ENCODE measurements around the gene PSMB7.

DNA sequence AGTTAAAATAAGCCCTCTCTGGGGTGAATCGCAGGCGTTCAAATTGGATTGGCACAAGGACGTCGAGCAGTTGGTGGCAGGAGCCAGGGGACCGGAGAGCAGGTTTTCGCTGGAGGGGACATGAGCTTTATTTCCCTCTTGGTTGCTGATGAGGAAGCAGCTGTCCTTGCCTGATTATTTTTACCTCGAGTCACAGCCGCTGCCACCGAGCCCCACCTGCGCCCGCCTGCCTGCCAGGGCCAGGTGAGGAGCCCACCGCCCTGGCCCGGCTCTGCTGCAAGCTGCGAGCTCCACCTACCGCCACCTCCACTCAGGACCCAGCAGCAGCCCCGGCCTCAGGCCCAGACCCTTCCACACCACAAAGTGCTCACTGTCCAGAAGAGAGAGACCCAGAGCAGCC lies 26.0 kb upstream of the PSMB7 start:
- TF ChIP-seq, protein P1, sequence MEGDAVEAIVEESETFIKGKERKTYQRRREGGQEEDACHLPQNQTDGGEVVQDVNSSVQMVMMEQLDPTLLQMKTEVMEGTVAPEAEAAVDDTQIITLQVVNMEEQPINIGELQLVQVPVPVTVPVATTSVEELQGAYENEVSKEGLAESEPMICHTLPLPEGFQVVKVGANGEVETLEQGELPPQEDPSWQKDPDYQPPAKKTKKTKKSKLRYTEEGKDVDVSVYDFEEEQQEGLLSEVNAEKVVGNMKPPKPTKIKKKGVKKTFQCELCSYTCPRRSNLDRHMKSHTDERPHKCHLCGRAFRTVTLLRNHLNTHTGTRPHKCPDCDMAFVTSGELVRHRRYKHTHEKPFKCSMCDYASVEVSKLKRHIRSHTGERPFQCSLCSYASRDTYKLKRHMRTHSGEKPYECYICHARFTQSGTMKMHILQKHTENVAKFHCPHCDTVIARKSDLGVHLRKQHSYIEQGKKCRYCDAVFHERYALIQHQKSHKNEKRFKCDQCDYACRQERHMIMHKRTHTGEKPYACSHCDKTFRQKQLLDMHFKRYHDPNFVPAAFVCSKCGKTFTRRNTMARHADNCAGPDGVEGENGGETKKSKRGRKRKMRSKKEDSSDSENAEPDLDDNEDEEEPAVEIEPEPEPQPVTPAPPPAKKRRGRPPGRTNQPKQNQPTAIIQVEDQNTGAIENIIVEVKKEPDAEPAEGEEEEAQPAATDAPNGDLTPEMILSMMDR (conservative IDR thresholded peaks at IDR 0.05; ENCODE audit: low read depth, low read length), result no peak
- TF ChIP-seq EZH2 (IDR thresholded peaks at IDR 0.05; ENCODE audit: borderline replicate concordance, low read depth, low read length, poor library complexity, severe bottlenecking), result no peak
